GM13976 (cell line): ENCODE results near the gene TMEM109.

Source experiments
- DNase-seq: peaks from one replicate; pipeline ENCODE4 v3.0.0; 2012; ENCODE audit warnings: low spot score
- in situ Hi-C: fragments of 300-500 bp; cut with MboI; formaldehyde crosslinking; loops from one replicate; pipeline ENCODE4 v1.12.0; 2022; ENCODE audit warnings: low sequenced_read_pairs, mixed read lengths, inconsistent platforms; ENCODE audit not compliant: unreplicated experiment
- TF ChIP-seq, protein P1 (sequence below): IDR thresholded peaks from 2 replicates; pipeline ENCODE4 v1.5.1; 2012; ENCODE audit warnings: borderline replicate concordance, mild to moderate bottlenecking; ENCODE audit not compliant: insufficient read depth; ENCODE audit errors: extremely low read depth, missing control alignments, control extremely low read depth

The TMEM109 gene

DNA sequence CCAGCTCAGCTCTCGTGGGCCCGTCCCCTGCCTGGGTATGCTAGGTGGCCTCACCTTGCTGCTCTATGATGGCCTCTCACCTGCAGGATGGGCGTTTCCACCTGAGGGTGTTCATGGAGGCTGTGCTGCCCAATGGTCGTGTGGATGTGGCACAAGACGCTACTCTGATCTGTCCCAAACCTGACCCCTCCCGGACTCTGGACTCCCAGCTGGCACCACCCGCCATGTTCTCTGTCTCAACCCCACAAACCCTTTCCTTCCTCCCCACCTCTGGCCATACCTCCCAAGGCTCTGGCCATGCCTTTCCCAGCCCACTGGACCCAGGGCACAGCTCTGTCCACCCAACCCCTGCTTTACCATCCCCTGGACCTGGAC lies 44.5 kb upstream of the TMEM109 start:
- in situ Hi-C loops = no loop called here
- no peak for DNase-seq
- TF ChIP-seq, protein P1, sequence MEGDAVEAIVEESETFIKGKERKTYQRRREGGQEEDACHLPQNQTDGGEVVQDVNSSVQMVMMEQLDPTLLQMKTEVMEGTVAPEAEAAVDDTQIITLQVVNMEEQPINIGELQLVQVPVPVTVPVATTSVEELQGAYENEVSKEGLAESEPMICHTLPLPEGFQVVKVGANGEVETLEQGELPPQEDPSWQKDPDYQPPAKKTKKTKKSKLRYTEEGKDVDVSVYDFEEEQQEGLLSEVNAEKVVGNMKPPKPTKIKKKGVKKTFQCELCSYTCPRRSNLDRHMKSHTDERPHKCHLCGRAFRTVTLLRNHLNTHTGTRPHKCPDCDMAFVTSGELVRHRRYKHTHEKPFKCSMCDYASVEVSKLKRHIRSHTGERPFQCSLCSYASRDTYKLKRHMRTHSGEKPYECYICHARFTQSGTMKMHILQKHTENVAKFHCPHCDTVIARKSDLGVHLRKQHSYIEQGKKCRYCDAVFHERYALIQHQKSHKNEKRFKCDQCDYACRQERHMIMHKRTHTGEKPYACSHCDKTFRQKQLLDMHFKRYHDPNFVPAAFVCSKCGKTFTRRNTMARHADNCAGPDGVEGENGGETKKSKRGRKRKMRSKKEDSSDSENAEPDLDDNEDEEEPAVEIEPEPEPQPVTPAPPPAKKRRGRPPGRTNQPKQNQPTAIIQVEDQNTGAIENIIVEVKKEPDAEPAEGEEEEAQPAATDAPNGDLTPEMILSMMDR = no peak

DNA sequence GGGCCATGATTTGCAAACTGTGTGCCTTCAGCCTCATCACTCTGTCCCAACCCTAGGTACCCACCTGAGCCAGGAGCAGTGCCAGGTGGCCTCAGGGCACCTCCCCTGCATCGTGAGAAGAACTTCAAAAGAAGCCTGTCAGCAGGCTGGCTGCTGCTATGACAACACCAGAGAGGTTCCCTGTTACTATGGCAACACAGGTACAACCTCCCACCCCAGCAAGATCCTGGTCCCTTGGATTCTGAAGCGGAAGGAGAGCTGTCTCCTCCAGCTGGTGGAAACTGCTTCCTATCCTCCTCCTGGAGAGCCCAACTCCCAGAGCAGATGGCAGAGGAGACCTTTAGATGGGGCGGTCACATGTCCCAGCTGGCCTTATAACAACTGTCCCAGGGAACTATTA lies 43.7 kb upstream of the TMEM109 start:
- DNase-seq = no peak
- in situ Hi-C loops = no loop called here
- TF ChIP-seq, protein P1 = no peak

DNA sequence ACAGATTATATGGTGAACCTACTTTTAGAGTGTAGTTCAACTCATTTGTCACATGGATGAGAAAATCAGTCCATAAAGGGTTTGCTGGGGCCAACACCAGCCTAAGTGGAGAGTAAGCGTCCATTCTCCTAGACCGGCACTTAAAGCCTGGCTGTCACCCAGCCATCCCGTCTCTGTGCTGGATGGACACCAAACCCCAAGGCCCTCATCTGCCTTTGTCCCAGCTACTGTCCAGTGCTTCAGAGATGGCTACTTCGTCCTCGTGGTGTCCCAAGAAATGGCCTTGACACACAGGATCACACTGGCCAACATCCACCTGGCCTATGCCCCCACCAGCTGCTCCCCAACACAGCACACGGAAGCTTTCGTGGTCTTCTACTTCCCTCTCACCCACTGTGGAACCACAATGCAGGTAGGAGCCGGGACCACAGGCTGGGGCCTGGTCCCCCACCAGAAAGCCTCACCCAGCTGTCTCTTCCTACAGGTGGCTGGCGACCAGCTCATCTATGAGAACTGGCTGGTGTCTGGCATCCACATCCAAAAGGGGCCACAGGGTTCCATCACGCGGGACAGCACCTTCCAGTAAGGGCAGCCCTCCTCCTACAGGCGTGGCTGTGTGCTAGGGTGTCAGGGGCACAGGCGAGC lies 43.1 kb upstream of the TMEM109 start:
- DNase-seq = no peak
- in situ Hi-C loops = no loop called here
- TF ChIP-seq, protein P1 = no peak

DNA sequence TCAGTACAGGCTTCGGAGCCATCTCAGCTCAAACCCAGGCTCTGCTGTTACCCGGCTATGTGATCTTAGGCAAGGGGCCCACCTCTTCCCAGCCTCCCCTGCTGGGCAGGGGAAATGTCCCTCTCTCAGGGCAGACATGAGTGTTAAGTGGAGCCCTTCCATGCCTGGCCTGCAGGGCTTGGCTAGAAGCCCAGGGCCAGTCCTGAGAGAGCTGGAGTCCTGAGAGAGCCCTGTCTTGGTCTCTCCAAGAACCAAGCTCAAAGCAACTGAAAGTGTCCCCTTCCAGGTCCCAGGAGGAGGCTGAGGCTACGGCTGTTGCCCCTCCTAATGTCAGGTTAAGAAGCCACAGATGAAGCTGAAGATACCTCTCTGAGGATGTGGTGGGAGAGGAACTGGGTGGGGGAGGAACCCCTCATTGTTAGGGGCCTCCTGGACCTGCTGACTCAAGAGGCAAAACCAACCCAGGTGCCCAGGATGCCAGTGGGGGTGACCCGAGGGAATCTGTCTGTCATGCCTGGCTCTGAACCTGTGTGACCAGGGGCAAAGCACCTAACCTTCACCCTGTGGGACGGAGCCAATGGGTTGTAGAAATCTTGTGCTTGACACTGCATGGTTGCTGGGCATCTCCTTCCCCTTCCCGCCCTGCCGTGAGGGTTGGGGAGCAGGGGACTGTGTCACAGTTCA lies 42.4 kb upstream of the TMEM109 start:
- TF ChIP-seq, protein P1 = no peak

DNA sequence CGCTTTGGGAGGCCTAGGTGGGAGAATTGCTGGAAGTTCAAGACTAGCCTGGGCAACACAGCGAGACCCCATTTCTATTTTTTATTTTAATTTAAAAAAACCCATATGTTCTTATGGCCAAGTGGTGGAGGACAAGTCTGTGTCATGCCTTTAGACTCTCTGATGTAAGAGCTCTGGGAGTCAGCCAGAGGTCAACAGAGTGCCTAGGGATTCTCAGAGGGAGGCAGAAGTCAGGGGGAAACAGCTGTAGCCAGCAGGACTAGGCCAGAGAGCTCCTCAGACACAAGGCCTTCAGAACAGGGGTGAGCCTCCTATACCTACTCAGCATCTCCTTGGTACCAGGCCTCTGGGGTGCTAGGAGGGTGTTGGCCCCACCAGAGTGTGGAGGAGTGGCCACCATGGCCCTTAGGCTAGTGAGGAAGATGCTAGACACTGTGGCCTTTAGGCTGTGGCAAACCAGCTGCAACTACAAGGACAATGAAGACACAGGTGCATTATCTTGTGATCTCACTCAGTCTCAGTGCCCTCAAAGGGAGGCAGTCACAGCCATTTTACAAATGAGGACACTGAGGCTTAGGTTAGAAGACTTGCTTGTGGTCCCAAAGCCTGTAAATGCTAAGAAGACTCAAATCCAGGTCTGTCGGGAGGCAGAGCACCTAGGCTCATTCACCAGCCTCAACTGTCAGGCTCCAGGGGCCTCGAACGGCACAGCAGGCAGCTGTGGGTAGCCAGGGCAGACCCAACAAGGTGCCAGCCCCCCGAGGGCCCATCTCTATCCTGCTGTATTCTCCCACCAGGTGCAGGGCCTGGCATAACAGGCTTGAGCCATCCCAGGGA lies 41.6 kb upstream of the TMEM109 start:
- DNase-seq = no peak
- TF ChIP-seq, protein P1 = no peak
- in situ Hi-C loops = no loop called here

More for the DNA sequence above, 42.4 kb upstream of the TMEM109 start:
- no peak for DNase-seq
- in situ Hi-C loops = no loop called here

- DNase-seq = no peak
- in situ Hi-C loops = no loop called here
- TF ChIP-seq, protein P1 = no peak
These were observed 40.9 kb upstream of the TMEM109 start for GRCh38 chr11:60872961-60873524.
